GM12878 (cell line): ENCODE measurements around the gene HMCN2. TPM values are rescaled to one million over a fixed set of nuclear protein-coding genes. Genes with fewer than 3 reads are reported as not detected.

ENCODE experiments used
- ATAC-seq: fragments of 200-7000 bp; cut with Tn5 transposase; 3 replicates; pipeline ENCODE4 v1.9.1; 2020; ENCODE audit warnings: mild to moderate bottlenecking, moderate library complexity
- BruUV-seq: library from RNA; stranded (reverse); fragments of 400-500 nt; replicated peaks from 2 replicates; lab custom pipeline; 2021; lab: Mats Ljungman, UMichigan
- CTCF ChIA-PET: fragments of 300-600 bp; sonication (Branson Sonifier 250); formaldehyde crosslinking; extraction: SDS; loops from one replicate; lab custom pipeline; 2021; ENCODE audit warnings: inconsistent platforms; lab: Yijun Ruan, JAX
- POLR2A ChIA-PET: fragments of 350-600 bp; formaldehyde crosslinking; extraction: SDS; loops from one replicate; lab custom pipeline; 2021; ENCODE audit warnings: inconsistent platforms; lab: Charles Lee
- RAD21 ChIA-PET: fragments of 300-600 bp; sonication (Branson Sonifier 250); formaldehyde crosslinking; loops from one replicate; lab custom pipeline; 2023; ENCODE audit warnings: antibody characterized with exemption; ENCODE audit not compliant: unreplicated experiment; lab: Charles Lee
- SMC1A ChIA-PET: fragments of 300-600 bp; sonication (Branson Sonifier 250); formaldehyde crosslinking; loops from one replicate; lab custom pipeline; 2023; ENCODE audit not compliant: unreplicated experiment, uncharacterized antibody; lab: Charles Lee
- DNase-seq: peaks from one replicate; pipeline ENCODE4 v3.0.0-alpha.2; 2011; ENCODE audit warnings: low read depth, low spot score
- FAIRE-seq: peaks from 3 replicates; lab custom pipeline; 2011; peaks lifted over from hg19 to GRCh38; lab: Jason Lieb, UNC
- H2AFZ ChIP-seq: 2 replicates; pipeline ENCODE4 v1.6.0; 2011; ENCODE audit warnings: low read depth, low read length, control low read depth; ENCODE audit not compliant: control insufficient read depth
- H3K27ac ChIP-seq: 2 replicates; pipeline ENCODE4 v1.5.1; 2011; ENCODE audit warnings: control low read depth; ENCODE audit not compliant: control insufficient read depth, insufficient read depth
- H3K27me3 ChIP-seq, 2 experiments: replicated peaks in 1 of 2; 2 replicates each; pipeline versions ENCODE4 v1.6.0 to v1.6.1; 2011; ENCODE audit warnings: low read length in 1 of 2; ENCODE audit not compliant: control insufficient read depth in 2 of 2, insufficient read depth in 2 of 2
- H3K36me3 ChIP-seq, 2 experiments: 2 replicates each; pipeline ENCODE4 v1.5.1; 2011; ENCODE audit warnings: low read length in 1 of 2; ENCODE audit not compliant: control insufficient read depth in 2 of 2, insufficient read depth in 2 of 2
- H3K4me1 ChIP-seq: 2 replicates; pipeline ENCODE4 v1.6.1; 2011; ENCODE audit warnings: mild to moderate bottlenecking, low read length, moderate library complexity, mixed read lengths; ENCODE audit not compliant: control insufficient read depth, insufficient read depth
- H3K4me2 ChIP-seq: 2 replicates; pipeline ENCODE4 v1.6.0; 2011; ENCODE audit warnings: control low read depth; ENCODE audit not compliant: control insufficient read depth, insufficient read depth
- H3K4me3 ChIP-seq: fragments of 200-600 bp; sonication (generic); 2 replicates; pipeline ENCODE4 v1.5.1; 2016
- H3K79me2 ChIP-seq: 2 replicates; pipeline ENCODE4 v1.6.0; 2011; ENCODE audit warnings: low read length; ENCODE audit not compliant: control insufficient read depth, insufficient read depth
- H3K9ac ChIP-seq: 2 replicates; pipeline ENCODE4 v1.8.0; 2011; ENCODE audit warnings: low read length, control low read depth, mixed read lengths; ENCODE audit not compliant: control insufficient read depth, insufficient read depth
- H3K9me3 ChIP-seq: replicated peaks from 3 replicates; pipeline ENCODE4 v1.5.1; 2011; ENCODE audit warnings: mild to moderate bottlenecking, low read length; ENCODE audit not compliant: control insufficient read depth, insufficient read depth
- H4K20me1 ChIP-seq: 2 replicates; pipeline ENCODE4 v1.6.0; 2011; ENCODE audit not compliant: control insufficient read depth, insufficient read depth
- EP300 ChIP-seq, 2 experiments: fragments of 150-350 bp in 1 of 2; IDR thresholded peaks; 2 replicates each; pipeline ENCODE4 v1.6.1; 2011 to 2012; ENCODE audit warnings: low read depth in 2 of 2, low read length in 2 of 2, borderline replicate concordance in 1 of 2, improper control_type of control experiment in 1 of 2, inconsistent platforms in 1 of 2; ENCODE audit not compliant: control insufficient read depth in 1 of 2
- FOXM1 ChIP-seq: IDR thresholded peaks from 2 replicates; pipeline ENCODE4 v1.6.1; 2012; ENCODE audit warnings: low read depth, mild to moderate bottlenecking, inconsistent platforms, low read length, moderate library complexity
- GABPA ChIP-seq: IDR thresholded peaks from 2 replicates; pipeline ENCODE4 v1.6.1; 2014; ENCODE audit warnings: antibody characterized with exemption, low read depth, mild to moderate bottlenecking, inconsistent platforms
- IKZF1 ChIP-seq: fragments of 450-650 bp; conservative IDR thresholded peaks from 2 replicates; pipeline ENCODE4 v1.6.1; 2017; ENCODE audit warnings: antibody characterized with exemption, mild to moderate bottlenecking
- MYC ChIP-seq: IDR thresholded peaks from 2 replicates; pipeline ENCODE4 v1.6.1; 2011; ENCODE audit warnings: mild to moderate bottlenecking, low read length, moderate library complexity, inconsistent platforms; ENCODE audit not compliant: insufficient read depth, insufficient replicate concordance, insufficient read length, severe bottlenecking
- NFIC ChIP-seq: IDR thresholded peaks from 2 replicates; pipeline ENCODE4 v1.6.1; 2012; ENCODE audit warnings: low read depth, mild to moderate bottlenecking, inconsistent platforms, low read length, moderate library complexity
- NRF1 ChIP-seq: conservative IDR thresholded peaks from 2 replicates; pipeline ENCODE4 v1.6.1; 2011; ENCODE audit warnings: mild to moderate bottlenecking, low read depth, low read length, improper control_type of control experiment
- PAX5 ChIP-seq: IDR thresholded peaks from 2 replicates; pipeline ENCODE4 v1.6.1; 2011; ENCODE audit warnings: low read depth, low read length, borderline replicate concordance
- POU2F2 ChIP-seq: IDR thresholded peaks from 3 replicates; pipeline ENCODE4 v1.6.1; 2011; ENCODE audit warnings: low read depth, mild to moderate bottlenecking, low read length, borderline replicate concordance
- RAD51 ChIP-seq: fragments of 450-650 bp; IDR thresholded peaks from 2 replicates; pipeline ENCODE4 v1.6.1; 2016; ENCODE audit warnings: moderate library complexity, mild to moderate bottlenecking, inconsistent platforms
- RB1 ChIP-seq: fragments of 450-650 bp; formaldehyde crosslinking; IDR thresholded peaks from 2 replicates; pipeline ENCODE4 v1.6.1; 2017; ENCODE audit warnings: mild to moderate bottlenecking, borderline replicate concordance
- RCOR1 ChIP-seq: conservative IDR thresholded peaks from 2 replicates; pipeline ENCODE4 v1.6.1; 2012; ENCODE audit warnings: low read depth, low read length, improper control_type of control experiment
- ZNF24 ChIP-seq: fragments of 450-650 bp; IDR thresholded peaks from 2 replicates; pipeline ENCODE4 v1.6.1; 2017; ENCODE audit warnings: antibody characterized with exemption, mild to moderate bottlenecking
- ZSCAN29 ChIP-seq: fragments of 450-650 bp; IDR thresholded peaks from 2 replicates; pipeline ENCODE4 v1.6.1; 2017; ENCODE audit warnings: mild to moderate bottlenecking, moderate library complexity
- WGBS: methylation state at CpG from one replicate; pipeline ENCODE4 v1.1.6; 2016; ENCODE audit warnings: low lambda C conversion rate; ENCODE audit not compliant: insufficient replicate concordance, insufficient coverage; ENCODE audit errors: missing lambda C conversion rate; 5-methylcytosine and 5-hydroxymethylcytosine counted together
- in situ Hi-C: fragments of 300-500 bp; cut with MboI; formaldehyde crosslinking; loops from 9 replicates; pipeline ENCODE4 v1.14.3; 2018; ENCODE audit warnings: mixed read lengths
- intact Hi-C: fragments of 100-400 bp; cut with micrococcal nuclease; formaldehyde crosslinking; loops from one replicate; pipeline ENCODE4 v1.14.2; 2022; ENCODE audit not compliant: unreplicated experiment
- polyA plus RNA-seq, 11 experiments: library from polyadenylated mRNA; depleted of rRNA in 4 of 11; unstranded in 6 of 11; stranded (reverse) in 5 of 11; fragments of >200 nt; fragmentation: Nextera tagmentation in 4 of 11; fragmentation: Illumina TruSeq in 1 of 11; extraction: Ambion mirVana in 4 of 11; extraction: Trizol in 1 of 11; gene quantifications; 1 replicate in 1 of 11; 2 replicates in 10 of 11; pipeline versions ENCODE4 v1.2.1 to v1.2.3, GENCODE V29; 2011 to 2016; ENCODE audit warnings: inconsistent platforms in 2 of 11, missing spikeins in 2 of 11, low read depth in 1 of 11
- total RNA-seq, 4 experiments: library from RNA; depleted of rRNA in 3 of 4; stranded (reverse); fragments of >200 nt in 3 of 4; fragmentation: Illumina TruSeq in 1 of 4; extraction: Trizol in 1 of 4; gene quantifications; 2 replicates each; pipeline versions ENCODE4 v1.2.1 to v1.2.3, GENCODE V29; 2013 to 2021
- TF ChIP-seq, protein P1 (sequence below): IDR thresholded peaks from 2 replicates; pipeline ENCODE4 v1.6.1; 2012; ENCODE audit warnings: mild to moderate bottlenecking, low read depth, low read length
- TF ChIP-seq, protein P2 (sequence below): fragments of 450-650 bp; IDR thresholded peaks from 2 replicates; pipeline ENCODE4 v1.6.1; 2016; ENCODE audit warnings: mild to moderate bottlenecking

The HMCN2 gene
- total and polyA plus RNA-seq, 10 of the 15 experiments (the other 5 are each of a cell fraction or from before 2014, with no cell fraction given): 0.04 TPM; not detected in 9

DNA sequence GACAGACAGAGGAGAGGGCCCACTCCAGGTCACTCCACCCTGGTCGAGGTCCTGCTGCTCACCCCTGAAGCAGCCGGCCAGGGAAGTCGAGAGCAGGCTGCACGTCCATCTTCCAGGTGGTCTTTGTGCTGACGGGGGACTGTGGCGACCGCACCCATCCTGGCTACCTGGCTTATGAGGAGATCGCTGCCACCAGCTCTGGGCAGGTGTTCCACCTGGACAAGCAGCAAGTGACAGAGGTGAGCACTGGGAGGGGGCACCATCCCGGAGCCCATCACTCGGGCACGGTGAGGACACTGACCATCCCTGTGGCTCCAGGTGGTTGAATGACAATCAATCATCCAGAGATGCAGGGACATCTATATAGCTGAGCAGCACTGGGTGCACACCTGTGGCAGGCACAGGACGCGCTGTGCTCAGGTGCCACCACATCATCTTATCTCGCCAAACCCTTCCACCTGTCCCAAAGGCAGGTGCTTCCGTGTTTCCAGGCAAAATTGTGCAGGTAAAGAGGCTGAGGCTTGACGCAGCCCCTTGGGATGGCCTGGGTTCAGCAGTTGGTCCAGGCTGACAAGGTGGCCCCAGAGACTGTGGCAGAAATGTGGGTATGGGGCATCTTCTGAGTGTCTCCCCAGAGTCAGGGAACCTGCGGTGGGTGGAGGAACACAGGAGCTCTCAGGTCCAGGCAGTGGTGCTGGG lies 20.7 kb downstream of the HMCN2 start:
- TF ChIP-seq, protein P1, sequence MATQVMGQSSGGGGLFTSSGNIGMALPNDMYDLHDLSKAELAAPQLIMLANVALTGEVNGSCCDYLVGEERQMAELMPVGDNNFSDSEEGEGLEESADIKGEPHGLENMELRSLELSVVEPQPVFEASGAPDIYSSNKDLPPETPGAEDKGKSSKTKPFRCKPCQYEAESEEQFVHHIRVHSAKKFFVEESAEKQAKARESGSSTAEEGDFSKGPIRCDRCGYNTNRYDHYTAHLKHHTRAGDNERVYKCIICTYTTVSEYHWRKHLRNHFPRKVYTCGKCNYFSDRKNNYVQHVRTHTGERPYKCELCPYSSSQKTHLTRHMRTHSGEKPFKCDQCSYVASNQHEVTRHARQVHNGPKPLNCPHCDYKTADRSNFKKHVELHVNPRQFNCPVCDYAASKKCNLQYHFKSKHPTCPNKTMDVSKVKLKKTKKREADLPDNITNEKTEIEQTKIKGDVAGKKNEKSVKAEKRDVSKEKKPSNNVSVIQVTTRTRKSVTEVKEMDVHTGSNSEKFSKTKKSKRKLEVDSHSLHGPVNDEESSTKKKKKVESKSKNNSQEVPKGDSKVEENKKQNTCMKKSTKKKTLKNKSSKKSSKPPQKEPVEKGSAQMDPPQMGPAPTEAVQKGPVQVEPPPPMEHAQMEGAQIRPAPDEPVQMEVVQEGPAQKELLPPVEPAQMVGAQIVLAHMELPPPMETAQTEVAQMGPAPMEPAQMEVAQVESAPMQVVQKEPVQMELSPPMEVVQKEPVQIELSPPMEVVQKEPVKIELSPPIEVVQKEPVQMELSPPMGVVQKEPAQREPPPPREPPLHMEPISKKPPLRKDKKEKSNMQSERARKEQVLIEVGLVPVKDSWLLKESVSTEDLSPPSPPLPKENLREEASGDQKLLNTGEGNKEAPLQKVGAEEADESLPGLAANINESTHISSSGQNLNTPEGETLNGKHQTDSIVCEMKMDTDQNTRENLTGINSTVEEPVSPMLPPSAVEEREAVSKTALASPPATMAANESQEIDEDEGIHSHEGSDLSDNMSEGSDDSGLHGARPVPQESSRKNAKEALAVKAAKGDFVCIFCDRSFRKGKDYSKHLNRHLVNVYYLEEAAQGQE: no peak
- no peak for TF ChIP-seq PAX5
- no peak for TF ChIP-seq POU2F2
- TF ChIP-seq MYC: no peak
- TF ChIP-seq EP300 (IDR thresholded peaks at IDR 0.05; ENCODE audit: borderline replicate concordance in 1 of 2, control insufficient read depth in 1 of 2, low read depth in 2 of 2, low read length in 2 of 2): no peak
- TF ChIP-seq IKZF1: no peak
- no peak for TF ChIP-seq GABPA
- no peak for TF ChIP-seq FOXM1
- no peak for TF ChIP-seq ZNF24
- no peak for TF ChIP-seq NRF1
- TF ChIP-seq, protein P2, sequence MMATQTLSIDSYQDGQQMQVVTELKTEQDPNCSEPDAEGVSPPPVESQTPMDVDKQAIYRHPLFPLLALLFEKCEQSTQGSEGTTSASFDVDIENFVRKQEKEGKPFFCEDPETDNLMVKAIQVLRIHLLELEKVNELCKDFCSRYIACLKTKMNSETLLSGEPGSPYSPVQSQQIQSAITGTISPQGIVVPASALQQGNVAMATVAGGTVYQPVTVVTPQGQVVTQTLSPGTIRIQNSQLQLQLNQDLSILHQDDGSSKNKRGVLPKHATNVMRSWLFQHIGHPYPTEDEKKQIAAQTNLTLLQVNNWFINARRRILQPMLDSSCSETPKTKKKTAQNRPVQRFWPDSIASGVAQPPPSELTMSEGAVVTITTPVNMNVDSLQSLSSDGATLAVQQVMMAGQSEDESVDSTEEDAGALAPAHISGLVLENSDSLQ: no peak
- TF ChIP-seq RCOR1: no peak
- no peak for TF ChIP-seq RB1
- no peak for TF ChIP-seq RAD51
- no peak for TF ChIP-seq NFIC
- TF ChIP-seq ZSCAN29: no peak

More for the DNA sequence above, 20.7 kb downstream of the HMCN2 start:
- in situ Hi-C loops (no loop called here), intact Hi-C loops (no loop called here)
- Histone ChIP-seq H3K9ac (no peak overlapping the region), H3K4me1 (no peaks in the 10 kb centered on the region), H3K36me3 (no peaks in the 10 kb centered on the region), H3K4me2 (no peak overlapping the region), H3K9me3 (no peaks in the 10 kb centered on the region), H4K20me1 (no peaks in the 10 kb centered on the region), H3K79me2 (no peaks in the 10 kb centered on the region), H2AFZ (no peak overlapping the region), H3K27ac (no peak overlapping the region), H3K4me3 (no peak overlapping the region), H3K27me3 (peaks cover 1 to 3% of the 10 kb centered on the region in 2 experiments; a peak in 3 of 4 replicates)
- WGBS: 30% methylated on average over 17 of the region's 17 CpGs
- FAIRE-seq (no peak), ATAC-seq (no peak), DNase-seq (no peak)
- CTCF ChIA-PET: no interaction called here
- RAD21 ChIA-PET: no interaction called here
- no TSS peak for BruUV-seq
- POLR2A ChIA-PET: no interaction called here
- SMC1A ChIA-PET: no interaction called here
